GM19351 (cell line): ENCODE measurements around the gene CHST11.

Experiments
- ATAC-seq: cut with Tn5 transposase; IDR thresholded peaks from one replicate; pipeline ENCODE4 v1.9.1; 2021; ENCODE audit warnings: mild to moderate bottlenecking, moderate library complexity; ENCODE audit not compliant: unreplicated experiment

Gene CHST11

DNA sequence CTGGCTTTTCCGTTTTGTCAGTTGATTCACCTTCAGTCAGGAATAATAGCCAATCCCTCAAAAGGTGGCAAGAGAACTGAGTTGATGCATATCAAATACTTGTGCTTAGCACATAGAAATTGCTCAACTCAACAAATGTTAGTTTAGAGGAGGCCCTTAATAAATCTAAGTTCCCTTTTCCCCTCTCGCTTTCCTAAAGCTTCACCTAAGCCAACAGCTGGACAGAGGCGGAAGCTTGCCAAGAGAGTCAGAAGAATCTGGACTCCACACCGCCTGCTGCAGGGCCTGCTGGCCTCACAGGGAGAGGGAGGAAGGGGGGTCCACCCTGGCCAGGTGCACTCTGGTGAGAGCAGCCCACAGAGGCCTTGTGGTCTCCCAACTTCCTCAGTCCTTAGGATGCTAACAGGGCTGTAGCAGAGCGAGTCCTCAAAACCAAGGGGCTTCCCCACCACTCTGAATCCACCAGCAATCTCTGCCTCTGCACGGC lies 213.1 kb downstream of the CHST11 start:
- ATAC-seq: no peak

- no peak for ATAC-seq
These were observed 214.0 kb downstream of the CHST11 start for GRCh38 chr12:104670439-104671408.

GRCh38 chr12:104671409-104672095 lies 214.8 kb downstream of the CHST11 start:
- ATAC-seq: peak; percentile 81

GRCh38 chr12:104672096-104672445 lies 215.3 kb downstream of the CHST11 start:
- no peak for ATAC-seq

DNA sequence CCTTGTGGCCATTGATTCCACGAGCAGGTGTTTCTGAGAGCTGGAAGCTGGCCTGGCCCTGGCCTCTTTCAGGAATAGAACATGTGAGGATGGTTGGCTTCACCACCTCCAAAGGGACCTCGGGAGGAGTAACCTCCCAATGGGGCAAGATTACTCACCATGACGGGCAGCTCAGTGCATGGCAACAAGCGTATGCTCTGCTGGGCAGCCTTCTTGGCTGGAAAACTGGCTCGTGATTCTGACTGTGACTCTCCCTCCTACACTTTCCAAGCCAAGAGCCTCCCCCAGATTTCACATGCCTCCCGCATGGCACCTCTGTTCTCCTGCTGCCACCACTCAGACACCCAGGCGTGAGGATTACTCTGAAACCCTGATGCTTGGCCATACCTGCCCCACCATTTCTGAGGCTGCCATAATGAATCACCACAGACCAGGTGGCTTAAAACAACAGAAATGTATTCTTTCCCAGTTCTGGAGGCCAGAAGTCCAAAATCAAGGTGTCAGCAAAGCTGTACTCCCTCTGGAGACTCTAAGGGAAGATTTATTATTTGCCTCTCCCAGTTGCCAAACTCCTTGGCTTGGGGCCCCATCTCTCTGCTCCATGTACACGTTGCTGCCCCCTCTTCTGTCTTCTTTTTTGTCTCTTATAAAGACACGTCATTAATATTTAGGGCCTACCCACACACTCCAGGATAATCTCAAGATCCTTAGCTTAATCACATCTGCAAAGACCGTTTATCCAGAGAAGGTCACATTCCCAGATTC lies 215.9 kb downstream of the CHST11 start:
- no peak for ATAC-seq

DNA sequence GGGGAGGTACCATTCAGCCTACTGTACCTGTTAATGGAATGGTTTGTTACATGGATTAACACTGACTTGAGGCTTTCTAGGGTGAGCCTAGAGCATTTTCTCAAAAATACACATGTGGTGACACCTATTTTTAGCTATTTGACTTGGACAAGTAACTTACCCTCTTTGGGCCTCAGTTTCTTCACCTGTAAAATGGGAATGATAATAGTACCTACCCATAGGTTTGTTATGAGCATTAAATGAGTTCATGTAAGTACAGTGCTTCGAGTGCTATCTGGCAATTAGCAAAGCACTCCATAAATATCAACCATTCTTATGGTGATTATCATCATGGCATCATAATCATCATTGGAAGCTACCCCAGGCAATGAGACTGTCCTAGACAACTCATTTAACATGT lies 216.5 kb downstream of the CHST11 start:
- no peak for ATAC-seq

DNA sequence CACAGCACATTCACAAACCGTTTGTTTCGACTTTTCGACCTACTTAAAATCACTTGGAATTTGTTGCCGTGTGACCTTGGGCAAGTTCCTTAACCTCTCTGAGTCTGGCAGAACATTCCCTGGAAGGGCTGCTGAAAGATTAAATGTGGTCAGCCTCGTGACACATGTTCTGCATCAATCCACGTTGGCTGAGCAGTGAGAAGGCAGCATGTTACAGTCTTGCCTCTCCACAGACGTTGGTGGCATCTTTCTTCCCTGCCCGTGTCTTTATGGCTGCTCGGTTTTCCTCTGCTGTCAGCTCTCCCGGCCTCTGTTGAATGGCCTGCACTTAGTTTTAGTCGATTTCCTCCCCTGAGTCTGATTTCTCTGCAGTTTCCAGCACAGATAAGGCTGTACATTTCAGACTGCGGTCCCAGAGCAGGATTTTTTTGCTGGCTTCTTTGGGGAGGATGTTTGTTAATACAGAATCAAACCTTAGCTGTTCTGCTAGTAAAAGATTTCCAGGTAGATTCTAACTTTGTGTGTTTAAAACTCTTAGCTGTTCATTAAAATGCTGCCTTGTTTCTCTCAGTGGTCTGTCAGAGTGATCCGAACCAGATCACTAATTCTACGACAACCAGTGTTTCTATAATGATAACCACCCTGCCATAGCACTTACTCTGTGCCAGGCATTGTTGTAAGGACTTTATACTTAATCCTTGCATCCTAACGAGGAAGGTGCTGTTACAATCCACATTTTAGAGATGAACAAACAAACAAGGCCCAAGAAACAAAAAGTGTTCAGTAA lies 217.1 kb downstream of the CHST11 start:
- ATAC-seq: no peak

GRCh38 chr12:104676636-104677035 lies 219.9 kb downstream of the CHST11 start:
- ATAC-seq: no peak

DNA sequence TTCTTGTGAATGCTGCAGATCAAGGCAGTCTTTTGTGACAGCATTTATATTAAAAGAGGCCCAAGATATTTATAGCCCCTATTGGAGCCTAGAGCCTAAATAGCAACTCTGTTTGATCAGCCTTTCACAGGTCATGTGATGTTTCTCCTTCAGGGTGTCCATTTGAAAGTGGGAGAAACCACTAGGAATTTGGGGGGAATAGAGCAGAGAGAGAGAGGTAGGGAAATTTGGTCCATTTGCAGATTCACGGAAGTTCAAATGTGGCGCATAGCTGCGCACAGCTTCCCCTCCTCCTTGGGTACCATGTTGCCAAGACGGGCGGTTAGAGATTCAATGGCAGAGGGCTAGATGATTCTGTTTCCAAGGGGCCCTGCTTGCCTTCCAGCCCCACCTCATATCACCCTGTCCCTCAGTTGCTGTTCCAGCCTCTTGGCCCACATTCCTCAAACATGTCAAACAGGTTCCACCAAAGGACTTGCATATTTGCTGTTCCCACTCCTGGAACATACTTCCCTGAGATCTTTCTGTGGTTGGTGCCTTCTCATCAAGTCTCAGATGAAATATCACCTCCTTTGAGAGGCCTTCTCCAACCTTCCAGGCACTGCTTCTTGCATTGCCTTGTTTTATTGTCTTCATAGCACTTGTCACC lies 220.8 kb downstream of the CHST11 start:
- ATAC-seq: no peak

DNA sequence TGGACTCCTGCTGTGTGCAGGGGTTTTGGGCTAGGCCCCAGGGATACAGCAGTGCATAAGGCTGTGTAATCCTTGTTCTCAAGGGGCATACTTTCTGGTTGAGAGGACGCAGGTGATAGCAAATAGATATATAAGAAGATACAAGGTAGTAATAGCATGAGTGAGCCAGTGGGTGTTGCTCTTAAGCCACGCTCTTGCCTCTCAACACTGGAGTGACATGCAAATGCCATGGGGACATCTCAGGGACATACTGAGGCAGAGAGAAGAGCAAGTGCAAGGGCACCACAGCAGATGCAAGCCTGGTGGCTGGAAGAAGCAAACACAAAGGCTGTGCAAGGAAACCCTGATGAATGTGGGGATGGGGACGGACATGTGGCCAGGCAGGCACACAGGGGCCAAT lies 223.3 kb downstream of the CHST11 start:
- ATAC-seq: no peak

DNA sequence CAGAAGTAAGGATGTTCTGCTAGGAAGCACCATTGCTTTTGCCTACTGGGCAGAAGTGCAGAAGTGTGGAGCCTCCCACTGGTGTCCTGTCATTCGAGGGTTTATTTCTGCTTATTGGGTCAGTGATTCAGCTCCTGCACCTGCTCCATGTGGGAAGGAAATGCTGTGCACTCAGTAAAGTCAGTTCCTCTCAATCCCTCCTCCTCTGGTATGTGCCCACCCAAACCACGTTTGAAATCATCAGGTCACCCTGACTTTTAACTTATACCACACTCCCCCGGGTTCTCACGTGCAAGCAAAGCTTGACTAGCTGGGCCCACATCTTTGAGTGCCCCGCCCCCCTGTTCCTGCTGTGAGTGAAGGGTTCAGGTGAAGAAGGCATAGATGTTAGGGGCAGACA lies 223.7 kb downstream of the CHST11 start:
- ATAC-seq: no peak

DNA sequence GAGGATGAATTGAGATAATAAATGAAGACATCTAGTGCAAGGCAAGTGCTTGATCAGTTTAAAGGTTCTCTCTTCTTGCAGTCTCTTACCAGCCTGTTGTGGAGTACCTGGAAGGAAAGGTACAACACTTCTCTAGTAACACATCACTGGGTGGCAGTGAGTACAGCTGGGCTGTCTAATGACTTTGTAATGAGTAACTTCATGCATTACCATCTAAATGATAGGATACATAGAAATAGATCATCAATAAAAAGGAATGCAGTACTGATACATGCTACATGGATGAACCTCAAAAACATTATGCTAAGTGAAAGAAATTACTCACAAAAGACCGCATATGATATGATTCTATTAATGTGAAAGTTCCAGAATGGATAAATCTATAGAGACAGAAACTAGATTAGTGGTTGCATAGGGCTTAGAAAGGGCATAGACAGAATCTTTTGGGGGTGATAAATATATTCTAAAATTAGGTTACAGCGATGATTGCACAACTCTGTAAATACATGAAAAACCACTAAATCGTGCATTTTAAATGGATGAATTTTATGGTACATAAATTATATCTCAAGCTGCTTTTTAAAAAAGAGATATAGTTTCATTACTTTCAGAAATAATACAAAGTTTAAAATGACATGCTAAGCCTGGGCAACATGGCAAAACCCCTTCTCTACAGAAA lies 224.4 kb downstream of the CHST11 start:
- no peak for ATAC-seq

DNA sequence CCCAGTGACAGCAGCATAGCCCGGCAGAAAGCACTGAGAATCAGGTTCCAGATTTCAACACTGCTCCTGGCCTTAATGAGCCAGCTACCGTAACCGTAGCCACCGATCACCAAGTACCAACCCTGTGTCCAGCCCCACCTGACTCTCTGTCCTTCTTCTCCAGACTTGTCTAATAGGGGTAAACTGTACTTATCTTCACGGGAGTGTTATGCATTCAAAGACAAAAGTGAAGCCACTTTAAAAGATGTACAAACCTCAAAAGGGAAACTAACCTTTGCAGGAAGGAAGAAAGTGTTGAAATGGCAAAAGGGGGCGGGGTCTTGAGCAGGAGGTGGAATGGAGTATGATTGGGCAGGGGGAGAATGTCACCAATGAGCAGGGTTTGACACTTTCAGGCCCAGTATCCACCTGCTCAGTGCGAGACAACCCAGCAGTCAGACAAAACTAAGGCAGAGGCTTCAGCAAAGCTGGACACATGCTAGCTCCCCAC lies 226.1 kb downstream of the CHST11 start:
- ATAC-seq: peak; percentile 83

GRCh38 chr12:104683831-104684503 lies 227.2 kb downstream of the CHST11 start:
- ATAC-seq: no peak

- no peak for ATAC-seq
These were observed 228.1 kb downstream of the CHST11 start for GRCh38 chr12:104684884-104685283.

DNA sequence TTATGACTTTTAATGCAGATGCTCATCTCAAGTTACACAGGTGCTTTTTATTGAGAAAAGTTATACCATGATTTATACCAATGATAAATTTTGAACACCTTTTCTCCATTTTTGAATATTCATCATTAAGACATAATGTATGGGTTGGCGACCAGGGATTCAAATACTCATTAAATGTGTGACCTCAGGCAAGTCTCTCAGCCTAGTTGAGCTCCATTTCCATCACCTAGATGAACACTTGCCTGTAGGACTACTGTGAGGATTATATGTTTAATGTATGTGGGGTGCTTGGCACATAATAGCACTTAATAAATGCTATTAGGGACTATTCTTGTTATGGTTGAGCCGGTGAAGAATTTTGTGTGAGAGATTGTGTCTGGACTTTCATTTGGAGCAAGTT lies 228.6 kb downstream of the CHST11 start:
- ATAC-seq: no peak

GRCh38 chr12:104686196-104686595 lies 229.4 kb downstream of the CHST11 start:
- no peak for ATAC-seq

- no peak for ATAC-seq
These were observed 231.2 kb downstream of the CHST11 start for GRCh38 chr12:104687823-104688573.
